GM10266 (cell line): ENCODE results near the gene SLIT1.

Experiments used
- DNase-seq: peaks from one replicate; pipeline ENCODE4 v3.0.0; 2012; ENCODE audit errors: extremely low spot score
- CTCF ChIP-seq: IDR thresholded peaks from 2 replicates; pipeline ENCODE4 v1.5.1; 2012; ENCODE audit warnings: mild to moderate bottlenecking, low read depth; ENCODE audit not compliant: control insufficient read depth, insufficient read depth; ENCODE audit errors: missing control alignments

Gene SLIT1

GRCh38 chr10:97195706-97196222 lies 10.0 kb upstream of the SLIT1 start:
- DNase-seq = no peak
- no peak for TF ChIP-seq CTCF

GRCh38 chr10:97192952-97193435 lies 7.2 kb upstream of the SLIT1 start:
- no peak for DNase-seq
- TF ChIP-seq CTCF = no peak

GRCh38 chr10:97190450-97190849 lies 4.7 kb upstream of the SLIT1 start:
- DNase-seq = no peak
- TF ChIP-seq CTCF = no peak

- no peak for TF ChIP-seq CTCF
- DNase-seq = no peak
Observed at GRCh38 chr10:97188261-97188711, 2.5 kb upstream of the SLIT1 start.

- DNase-seq = no peak
- TF ChIP-seq CTCF = no peak
Observed at GRCh38 chr10:97186911-97187310, 1.2 kb upstream of the SLIT1 start.

GRCh38 chr10:97184971-97185325 lies 811 bp downstream of the SLIT1 start:
- no peak for TF ChIP-seq CTCF
- no peak for DNase-seq

- DNase-seq = no peak
- no peak for TF ChIP-seq CTCF
Observed at GRCh38 chr10:97183314-97183713, 2.4 kb downstream of the SLIT1 start.
